Left colon (tissue), 2 donors: Measurements from ENCODE around the gene PCDH9. TPM values are rescaled to one million over a fixed set of nuclear protein-coding genes. Genes with fewer than 3 reads are reported as not detected.
A peak's percentile ranks its signal among the peaks of the same experiment; 100 is the strongest.
"Not testable (repeated sequence)": the region's sequence is repeated elsewhere in the genome, so short reads cannot be mapped to it uniquely, and the experiment has no call there.

Experiments
- ATAC-seq: fragments of 200-7000 bp; cut with Tn5 transposase; one replicate; pipeline ENCODE4 v1.9.1; 2020; ENCODE audit warnings: mild to moderate bottlenecking, moderate library complexity
- DNase-seq, 2 donors: peaks; one replicate each; pipeline ENCODE4 v3.0.0-alpha.2; 2020
- intact Hi-C, 2 donors: fragments of 100-400 bp; cut with DNase I in 1 of 2; cut with micrococcal nuclease in 1 of 2; formaldehyde crosslinking; loops; one replicate each; pipeline versions ENCODE4 v1.11.2 to v1.14.0; 2022; cut with DNase I, micrococcal nuclease
- total RNA-seq, 2 donors: library from RNA; stranded (reverse); fragmentation: NEBNext Ultra II Directional; extraction: Animal tissue kit (Norgen Biotek cat#: 25700); gene quantifications; one replicate each; pipeline ENCODE4 v1.2.1, GENCODE V29; 2021
- donor health status: DM: no; HTN: no; CAD: no.
- donor health status: DM: yes; HTN: yes; CAD: no.

PCDH9 gene
- total RNA-seq, 2 donors from 2014 or later: 0.61 to 1.4 TPM

DNA sequence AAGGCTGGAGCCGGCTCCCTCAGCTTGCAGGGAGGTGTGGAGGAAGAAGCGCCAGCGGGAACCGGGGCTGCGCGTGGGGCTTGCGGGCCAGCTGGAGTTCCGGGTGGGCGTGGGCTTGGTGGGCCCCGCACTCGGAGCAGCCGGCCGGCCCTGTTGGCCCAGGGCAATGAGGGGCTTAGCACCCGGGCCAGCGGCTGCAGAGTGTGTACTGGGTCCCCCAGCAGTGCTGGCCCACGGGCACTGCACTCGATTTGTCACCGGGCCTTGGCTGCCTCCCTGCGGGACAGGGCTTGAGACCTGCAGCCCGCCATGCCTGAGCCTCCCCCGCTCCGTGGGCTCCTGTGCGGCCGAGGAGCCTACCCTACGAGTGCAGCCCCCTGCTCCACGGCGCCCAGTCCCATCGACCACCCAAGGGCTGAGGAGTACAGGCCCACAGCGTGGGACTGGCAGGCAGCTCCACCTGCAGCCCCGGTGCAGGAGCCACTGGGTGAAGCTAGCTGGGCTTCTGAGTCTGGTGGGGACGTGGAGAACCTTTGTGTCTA lies 608.2 kb downstream of the PCDH9 start:
- intact Hi-C loops, DNase-seq, ATAC-seq: not testable (repeated sequence)

DNA sequence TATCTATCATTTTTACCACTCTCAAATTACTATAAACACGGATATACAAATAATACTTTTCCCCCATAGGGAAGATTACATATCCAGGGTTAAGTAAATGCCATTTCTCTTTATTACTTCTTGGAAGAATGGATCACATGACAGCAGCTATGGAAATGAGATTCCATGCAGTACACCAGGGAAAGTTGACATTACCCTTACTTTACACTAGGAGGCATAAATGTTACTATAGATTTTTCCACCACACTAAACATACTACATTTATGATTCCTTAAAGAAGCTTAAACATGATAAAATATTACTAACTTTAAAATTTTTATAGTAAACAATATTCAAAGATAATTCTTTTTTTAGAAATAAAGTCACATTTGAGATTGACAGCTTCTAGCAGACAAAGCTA lies 611.4 kb downstream of the PCDH9 start:
- peak; percentile 49 for ATAC-seq
- no peak for DNase-seq
- intact Hi-C loops: no loop called here

DNA sequence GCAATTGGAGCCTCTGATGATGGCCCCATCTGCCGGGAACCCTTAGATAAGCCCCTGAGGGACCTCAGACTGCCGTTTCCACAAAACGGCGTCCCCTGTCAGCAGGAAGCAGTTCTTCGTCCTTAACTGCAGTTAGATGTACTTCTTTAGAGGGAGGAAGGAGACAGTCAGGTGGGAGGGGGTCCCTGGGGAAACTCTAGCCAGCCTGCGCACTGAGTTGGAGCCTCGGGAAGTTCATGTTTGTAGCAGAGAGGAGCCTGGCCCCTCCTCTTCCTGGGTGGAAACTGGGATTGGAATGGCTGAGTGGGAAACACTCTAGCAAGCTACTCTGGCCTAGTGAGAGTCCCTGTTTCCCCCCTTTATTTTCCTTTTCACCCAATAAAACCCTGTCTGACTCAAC lies 612.4 kb downstream of the PCDH9 start:
- DNase-seq (no peak), ATAC-seq (no peak)
- intact Hi-C loops: no loop called here

DNA sequence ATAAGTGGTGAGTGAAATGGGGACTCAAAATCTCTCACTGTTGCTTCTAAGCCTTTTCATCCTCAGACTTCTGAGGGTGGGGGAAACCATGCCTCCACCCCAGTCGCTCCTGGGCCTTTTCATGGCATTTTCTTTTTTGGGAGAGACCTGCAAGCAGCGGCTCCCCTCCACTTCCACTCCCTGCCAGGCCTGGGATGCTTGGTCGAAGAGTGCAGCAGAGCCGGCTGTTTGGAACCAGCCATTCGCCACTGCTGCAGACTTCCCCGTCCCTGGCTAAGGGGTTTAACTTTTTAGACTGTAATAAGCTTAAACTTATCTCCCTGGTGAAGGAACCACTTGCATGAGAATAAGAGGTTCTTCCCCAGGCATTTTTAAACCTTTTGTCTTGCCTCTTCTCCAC lies 617.2 kb downstream of the PCDH9 start:
- DNase-seq (no peak), ATAC-seq (no peak)
- intact Hi-C loops: no loop called here

DNA sequence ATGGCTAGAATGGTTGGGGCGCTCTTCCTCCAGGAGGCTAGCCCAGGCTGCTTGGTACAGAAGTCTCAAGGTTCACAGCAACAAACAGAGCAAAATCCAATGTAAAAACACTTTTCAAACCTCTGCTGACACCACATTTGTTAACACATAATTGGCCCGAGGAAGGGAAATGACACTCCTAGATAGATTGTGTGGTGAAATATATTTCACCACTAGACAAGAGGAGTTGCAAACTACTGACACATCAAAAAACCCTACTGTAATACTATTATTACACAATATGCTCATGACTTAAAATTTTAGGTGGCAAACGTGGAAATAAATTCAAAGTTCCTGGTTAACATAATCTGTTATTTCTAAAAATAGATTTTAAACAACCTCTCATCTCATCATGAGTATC lies 643.6 kb downstream of the PCDH9 start:
- intact Hi-C loops: no loop called here
- DNase-seq: no peak
- no peak for ATAC-seq

DNA sequence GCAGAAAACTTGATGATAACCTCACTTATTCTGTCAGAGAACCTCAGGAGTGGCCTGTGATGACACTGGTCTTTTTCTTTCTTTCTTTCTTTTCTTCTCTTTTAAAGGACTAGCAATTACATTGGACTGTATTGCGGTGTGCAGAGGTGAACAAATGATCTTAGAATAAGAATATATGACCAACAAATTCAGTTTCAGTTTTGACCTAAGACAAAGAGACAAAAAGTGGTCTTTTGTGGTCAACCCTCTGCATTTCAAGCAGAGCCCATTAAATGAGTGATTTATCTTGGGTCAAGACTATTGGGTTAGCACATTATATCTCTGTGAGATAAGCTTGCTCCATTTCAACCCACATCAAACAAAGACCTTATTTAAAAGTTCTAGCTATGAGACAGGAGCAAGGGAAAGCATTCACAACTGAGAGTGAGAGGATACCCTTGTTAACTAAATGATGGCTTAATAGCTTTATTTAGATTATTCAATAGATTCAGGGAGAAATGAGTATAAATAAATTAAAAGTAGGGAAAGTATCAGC lies 644.4 kb downstream of the PCDH9 start:
- no peak for DNase-seq
- no peak for ATAC-seq
- intact Hi-C loops: no loop called here

DNA sequence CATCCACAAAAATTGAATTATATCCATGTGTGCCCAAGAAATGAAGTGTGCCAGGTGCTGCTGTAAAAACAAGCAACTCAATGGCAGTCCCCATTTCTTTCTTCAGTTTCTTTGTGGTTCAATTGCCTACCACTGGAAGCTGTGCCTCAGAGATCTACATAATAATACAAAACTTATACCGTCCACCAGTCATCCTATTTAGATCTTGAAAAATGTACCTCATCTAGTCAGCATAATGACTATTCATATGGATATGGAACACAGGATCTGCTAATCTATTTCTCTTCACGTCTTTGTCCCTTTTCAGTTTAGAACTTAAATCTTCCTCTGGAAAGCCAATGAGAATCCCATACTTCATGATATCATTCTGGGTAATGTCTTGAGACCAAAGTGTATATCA lies 648.5 kb downstream of the PCDH9 start:
- DNase-seq (no peak), ATAC-seq (no peak)
- intact Hi-C loops: no loop called here

DNA sequence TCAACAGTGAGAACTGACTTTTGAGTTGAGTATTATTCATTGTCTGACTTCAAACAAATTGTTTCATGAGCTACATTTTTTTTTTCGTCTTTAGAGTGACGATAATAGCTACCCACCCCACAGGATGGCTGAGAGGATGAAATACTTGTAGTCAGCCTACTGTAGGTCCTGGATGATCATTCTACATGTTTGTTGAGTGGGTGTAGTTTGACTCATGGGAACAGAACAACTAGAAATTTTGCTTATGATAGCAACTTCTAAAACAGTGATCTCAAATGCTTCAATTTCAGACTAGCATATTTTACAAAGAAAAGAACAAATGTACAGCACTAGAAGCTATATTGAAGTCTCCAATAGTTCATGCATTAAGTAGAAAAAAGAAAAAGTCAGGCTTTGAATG lies 651.8 kb downstream of the PCDH9 start:
- no peak for DNase-seq
- intact Hi-C loops: no loop called here
- no peak for ATAC-seq

DNA sequence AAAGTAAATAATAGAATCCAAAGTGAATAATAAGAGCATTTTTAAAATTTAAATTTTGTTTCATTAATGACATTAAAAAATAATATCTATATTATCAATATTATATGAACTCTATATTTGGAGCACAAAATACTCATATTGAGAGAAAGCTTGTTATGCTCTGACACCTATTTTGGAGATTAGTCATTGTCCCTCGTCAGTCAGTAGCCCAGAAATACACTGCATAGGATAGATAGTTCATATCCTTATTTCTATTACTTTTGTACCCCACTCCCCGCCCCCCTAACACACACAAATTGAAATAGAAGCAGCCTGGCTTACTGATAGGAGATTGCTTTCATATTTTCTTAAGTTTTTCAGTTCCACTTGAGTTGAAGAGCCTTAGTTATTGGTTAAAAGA lies 652.8 kb downstream of the PCDH9 start:
- DNase-seq (no peak), ATAC-seq (no peak)
- intact Hi-C loops: no loop called here

DNA sequence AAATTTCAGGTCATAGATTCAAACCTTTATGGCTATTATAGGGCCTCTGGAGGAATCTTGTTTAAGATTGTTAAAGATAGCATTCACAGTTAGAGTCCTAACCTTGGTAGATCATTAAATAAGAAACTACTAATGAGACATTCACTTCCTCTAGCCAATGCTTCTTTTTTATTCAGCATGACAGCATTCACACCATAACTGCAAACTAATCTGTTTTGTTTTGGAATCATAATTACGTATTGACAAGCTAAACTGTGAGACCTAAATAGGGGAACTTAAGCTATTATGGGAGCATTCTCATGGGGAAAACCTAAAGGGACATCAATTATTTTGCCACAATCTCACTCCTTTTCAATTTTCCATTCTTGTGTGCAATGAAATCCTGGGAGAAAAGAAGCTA lies 653.8 kb downstream of the PCDH9 start:
- DNase-seq (no peak), ATAC-seq (peak; percentile 70)
- intact Hi-C loops: no loop called here

DNA sequence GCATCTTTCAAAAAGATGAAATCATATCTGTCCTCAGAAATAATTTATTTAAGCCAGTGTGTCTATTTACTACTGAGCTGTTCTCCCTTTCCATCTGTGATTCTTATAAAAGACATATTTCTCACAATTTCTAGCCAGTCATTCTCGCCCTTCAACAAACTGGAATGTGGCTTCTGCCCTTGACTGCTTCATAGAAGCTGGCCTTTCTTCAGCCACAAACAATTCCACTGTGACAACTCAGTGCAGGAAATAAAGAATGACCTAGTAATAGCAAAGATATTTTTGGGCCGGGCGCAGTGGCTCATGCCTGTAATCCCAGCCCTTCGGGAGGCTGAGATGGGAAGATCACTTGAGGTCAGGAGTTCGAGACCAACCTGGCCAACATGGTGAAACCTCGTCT lies 655.5 kb downstream of the PCDH9 start:
- ATAC-seq (no peak), DNase-seq (no peak)
- intact Hi-C loops: no loop called here

DNA sequence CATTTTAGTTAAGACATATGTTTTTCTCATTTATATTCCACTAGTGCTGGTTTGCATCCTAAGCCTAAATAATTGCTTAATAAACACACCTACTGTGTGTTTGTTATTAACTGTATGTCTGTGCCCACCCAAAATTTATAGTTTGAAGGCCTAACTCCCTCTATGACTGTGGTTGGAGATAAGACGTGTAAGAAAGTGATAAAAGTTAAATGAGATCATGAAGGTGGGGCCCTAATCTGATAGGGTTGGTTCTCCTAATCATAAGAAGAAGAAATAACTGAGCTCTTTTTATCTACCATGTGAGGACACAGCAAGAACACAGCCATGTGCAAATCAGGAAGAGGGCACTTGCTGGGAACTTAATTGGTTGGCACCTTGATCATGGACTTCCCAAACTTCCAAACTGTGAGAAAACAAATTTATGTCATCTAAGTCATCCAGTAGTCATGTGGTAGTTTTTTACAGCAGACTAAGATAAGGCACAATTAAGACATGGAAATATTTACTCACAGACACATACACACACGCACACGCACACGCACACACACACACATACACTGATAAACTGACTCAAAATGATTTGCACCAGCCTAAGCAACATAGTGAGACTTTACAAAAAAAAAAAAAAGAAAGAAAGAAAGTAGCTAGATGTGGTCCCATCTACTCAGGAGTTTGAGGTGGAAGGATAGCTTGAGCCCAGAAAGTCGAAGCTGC lies 662.1 kb downstream of the PCDH9 start:
- DNase-seq (no peak), ATAC-seq (no peak)
- intact Hi-C loops: no loop called here

DNA sequence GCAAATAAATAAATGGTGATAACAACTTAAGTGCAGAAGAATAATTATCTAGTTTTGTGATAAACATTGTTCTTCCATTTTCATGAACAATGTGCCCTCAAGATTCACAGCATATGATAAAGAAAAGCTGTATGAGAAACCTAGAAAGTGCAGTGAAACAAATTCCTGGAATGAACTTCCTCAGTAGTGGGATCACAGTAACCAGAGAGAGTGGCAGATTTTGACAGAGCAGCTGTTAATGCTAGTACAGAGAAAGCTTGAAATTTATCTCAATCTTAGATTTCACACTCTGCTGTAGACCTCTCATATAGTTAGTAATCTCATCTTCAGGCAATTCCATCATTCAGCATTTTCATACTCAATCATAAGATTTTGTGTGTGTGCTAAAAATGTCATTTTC lies 664.9 kb downstream of the PCDH9 start:
- intact Hi-C loops: no loop called here
- ATAC-seq (no peak), DNase-seq (no peak)

DNA sequence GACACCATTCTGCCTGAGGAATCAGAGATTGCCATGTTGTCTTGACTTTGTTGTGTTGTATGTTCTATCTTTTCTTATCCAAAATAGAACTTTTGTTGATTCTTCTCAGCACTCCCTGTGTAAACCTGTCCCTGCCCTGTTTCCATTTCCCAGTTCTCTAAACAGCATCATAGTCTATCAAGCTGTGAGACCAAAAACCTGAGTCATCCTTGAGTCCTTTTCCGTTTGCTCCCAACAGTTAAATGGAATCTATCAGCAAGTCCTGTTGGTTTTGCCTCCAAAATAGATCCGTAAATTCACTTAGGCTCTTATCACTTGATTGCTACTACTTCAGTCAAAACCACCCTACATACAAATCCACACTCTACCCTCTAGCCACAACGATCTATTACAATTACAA lies 667.1 kb downstream of the PCDH9 start:
- DNase-seq: no peak
- ATAC-seq: no peak
- intact Hi-C loops: no loop called here

DNA sequence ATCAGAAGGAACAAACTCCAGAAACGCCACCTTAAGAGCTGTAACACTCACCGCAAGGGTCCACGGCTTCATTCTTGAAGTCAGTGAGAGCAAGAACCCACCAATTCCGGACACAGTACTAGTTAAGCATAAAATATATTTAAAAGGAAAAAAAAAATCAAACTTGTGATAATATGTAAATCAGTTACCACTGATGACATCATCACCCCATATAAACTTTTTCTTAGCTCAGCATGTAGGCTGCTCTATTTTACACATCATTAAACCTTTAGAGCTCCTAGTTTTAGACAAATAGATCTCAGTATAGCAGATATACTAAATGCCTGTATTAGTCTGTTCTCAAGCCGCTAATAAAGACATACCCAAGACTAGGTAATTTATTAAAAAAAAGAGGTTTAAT lies 668.1 kb downstream of the PCDH9 start:
- intact Hi-C loops: no loop called here
- ATAC-seq: no peak
- DNase-seq: no peak

DNA sequence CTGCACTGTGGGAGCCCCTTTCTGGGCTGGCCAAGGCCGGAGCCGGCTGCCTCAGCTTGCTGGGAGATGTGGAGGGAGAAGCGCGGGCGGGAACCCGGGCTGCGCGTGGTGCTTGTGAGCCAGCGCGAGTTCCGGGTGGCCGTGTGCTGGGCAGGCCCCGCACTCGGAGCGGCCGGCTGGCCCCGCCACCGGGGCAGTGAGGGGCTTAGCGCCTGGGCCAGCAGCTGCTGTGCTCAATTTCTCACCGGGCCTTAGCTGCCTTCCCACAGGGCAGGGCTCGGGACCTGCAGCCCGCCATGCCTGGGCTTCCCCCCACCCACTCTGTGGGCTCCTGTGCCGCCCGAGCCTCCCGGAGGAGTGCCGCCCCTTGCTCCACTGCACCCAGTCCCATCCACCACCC lies 669.1 kb downstream of the PCDH9 start:
- ATAC-seq (no peak), DNase-seq (no peak)
- intact Hi-C loops: no loop called here

DNA sequence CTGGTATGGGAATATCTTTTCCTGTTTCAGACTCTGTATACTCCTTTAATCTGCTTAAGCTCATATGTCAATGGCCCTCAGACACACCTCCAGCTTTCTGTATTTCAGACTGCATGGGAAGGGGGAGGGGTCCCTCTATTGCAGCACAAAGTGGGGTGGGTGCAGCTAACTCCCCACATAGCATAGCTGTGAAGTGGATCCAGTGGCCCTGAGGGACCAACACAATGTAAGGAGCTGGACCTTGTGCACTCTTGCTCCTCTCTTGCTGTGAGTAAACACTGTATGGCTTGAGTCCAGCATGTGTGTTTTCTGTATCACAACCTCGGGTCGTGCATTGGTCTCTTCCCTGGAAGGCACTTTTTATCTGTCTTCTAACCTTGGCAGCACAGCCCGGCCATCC lies 669.9 kb downstream of the PCDH9 start:
- no peak for DNase-seq
- ATAC-seq: no peak
- intact Hi-C loops: no loop called here

DNA sequence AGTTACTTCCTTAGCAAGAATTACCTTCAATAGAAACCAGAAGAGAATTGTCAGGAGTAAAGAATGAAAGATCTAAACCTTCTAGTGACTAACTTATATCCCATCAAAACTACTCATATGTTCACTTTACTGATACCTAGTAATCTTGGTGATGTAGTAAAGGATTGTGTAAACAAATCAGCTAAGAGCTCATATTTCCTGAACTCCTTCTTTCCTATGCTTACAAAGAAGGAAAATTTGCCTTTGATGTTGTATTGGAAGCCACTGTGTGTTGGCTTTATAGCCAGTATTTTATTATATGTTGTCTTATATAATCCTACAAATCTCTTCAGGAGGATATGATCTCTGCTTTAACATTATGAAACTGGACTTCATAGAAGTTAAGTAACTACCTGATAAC lies 671.0 kb downstream of the PCDH9 start:
- intact Hi-C loops: no loop called here
- DNase-seq (no peak), ATAC-seq (peak; percentile 68)

DNA sequence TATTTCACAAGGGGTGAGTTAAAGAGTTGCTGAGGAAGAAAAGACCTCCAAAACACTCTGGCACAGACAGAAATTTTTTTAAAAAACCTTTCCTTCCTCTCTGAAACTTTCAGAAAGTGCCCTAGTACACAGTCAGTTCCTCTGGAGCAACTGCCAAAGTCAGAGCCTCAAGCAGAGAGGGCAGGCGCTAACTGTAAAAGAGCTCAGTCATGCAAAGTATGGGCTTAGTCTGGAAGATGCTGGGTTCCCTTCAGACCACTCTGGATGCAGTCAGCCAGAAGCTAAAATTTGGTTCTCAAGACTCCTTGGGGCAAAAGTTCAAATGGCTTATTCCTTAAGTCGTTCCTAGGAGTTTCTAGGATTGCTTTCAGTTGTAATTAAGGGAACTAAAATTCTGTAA lies 671.6 kb downstream of the PCDH9 start:
- no peak for ATAC-seq
- intact Hi-C loops: no loop called here
- DNase-seq: no peak

DNA sequence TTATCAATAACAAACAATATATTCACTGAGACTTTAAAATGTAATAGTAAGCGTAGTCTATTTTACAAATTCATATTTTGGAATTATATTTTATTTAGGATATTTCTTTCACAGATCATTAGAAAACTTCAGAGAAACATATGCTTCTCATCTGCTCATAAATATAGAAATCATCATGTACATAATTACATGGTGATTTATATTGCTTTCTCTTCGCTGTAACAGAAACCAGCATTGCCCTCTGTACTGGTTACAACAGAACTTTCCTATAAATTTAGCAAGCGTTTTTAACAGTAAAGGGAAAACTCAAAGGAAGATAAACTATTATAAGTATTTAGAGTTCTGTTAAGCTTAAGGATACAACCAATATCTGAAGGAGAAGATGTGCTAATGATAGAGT lies 672.8 kb downstream of the PCDH9 start:
- ATAC-seq (no peak), DNase-seq (no peak)
- intact Hi-C loops: no loop called here

DNA sequence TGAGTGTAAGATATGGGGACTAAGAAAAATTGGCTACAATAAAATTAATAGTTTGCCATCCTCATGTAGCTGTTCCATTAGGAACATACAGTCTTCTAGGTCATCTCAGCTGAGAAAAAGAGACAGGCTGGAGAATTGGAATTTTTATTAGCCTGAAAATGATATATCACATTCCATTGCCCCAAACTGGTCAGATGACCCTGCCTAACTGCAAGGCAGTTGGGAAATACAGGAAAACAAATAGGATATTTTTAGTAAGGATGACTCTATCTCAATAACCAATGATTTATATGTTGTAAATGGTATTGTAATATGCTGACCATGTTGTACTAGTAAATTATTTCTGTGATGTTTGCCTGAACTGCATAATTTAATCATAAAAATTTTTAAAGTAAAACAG lies 673.8 kb downstream of the PCDH9 start:
- no peak for DNase-seq
- ATAC-seq: no peak
- intact Hi-C loops: no loop called here
